ENCODE measurements around the gene TEKT3.

TEKT3 gene

DNA sequence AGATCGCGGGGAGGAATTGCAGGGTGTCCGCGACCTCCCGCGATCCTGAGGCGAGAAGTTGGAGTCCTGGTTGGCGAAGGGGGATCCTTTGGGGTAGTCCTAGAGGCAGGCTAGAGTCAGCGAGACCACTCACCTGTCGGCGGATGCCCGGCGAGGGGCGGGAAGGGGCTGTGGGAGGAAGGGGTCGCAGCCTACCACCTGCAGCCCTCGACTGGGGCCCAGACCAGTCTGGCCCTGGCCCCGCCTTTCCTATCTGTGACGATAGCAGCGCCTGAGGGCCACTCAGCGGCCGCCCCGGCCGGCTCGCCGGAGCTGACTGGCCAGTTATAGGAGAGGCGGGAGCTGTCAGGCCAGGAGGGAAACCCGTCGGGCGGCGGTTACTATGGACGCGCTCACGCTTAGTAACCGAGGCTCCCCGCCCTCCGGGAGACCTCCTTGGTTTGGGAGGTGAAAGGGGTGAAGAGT lies at the start of gene TEKT3:
TSS of gene TEKT3 (minus strand) at position 213 of the 465 bp plus-strand sequence. CDS start 10,012 bp downstream, outside the sequence.
- no peak for DNase-seq

- no peak for DNase-seq
Observed at GRCh38 chr17:15388356-15389041, 47.1 kb upstream of the TEKT3 start.

DNA sequence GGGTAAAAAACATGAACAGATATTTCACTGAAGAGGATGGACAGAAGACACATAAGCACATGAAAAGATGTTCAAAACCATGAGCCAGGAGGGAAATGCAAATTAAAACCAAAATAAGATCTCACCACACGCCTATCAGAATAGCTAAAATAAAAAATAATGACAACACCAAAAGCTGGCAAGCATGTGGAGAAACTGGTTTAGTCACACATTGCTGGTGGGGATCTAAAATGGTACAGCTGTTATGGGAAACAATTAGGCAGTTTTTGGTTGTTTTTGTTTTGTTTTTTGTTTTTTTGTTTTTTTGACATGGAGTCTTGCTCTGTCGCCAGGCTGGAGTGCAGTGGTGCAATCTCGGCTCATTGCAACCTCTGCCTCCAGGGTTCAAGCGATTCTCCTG lies 44.7 kb upstream of the TEKT3 start:
- DNase-seq = no peak

DNA sequence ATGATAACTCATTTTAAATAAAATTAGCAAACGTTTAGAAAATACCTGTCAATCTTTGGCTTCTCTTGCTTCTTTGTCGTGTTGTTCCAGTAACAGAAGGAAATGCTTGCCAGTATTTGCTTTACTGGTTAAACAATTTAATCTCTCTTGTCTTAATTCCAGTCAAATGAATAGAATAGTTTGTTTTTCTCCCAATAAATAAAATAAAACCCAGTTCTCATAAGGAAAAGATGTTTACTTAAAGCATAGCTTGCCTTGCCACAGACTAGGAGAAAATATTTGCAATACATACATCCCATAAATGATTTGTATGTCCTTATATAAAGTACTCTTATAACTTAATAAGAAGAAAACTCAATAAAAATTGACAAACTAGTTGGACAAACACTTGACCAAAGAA lies 43.9 kb upstream of the TEKT3 start:
- DNase-seq = no peak

GRCh38 chr17:15384142-15384787 lies 42.9 kb upstream of the TEKT3 start:
- no peak for DNase-seq

- DNase-seq = no peak
Observed at GRCh38 chr17:15382914-15383313, 41.5 kb upstream of the TEKT3 start.

DNA sequence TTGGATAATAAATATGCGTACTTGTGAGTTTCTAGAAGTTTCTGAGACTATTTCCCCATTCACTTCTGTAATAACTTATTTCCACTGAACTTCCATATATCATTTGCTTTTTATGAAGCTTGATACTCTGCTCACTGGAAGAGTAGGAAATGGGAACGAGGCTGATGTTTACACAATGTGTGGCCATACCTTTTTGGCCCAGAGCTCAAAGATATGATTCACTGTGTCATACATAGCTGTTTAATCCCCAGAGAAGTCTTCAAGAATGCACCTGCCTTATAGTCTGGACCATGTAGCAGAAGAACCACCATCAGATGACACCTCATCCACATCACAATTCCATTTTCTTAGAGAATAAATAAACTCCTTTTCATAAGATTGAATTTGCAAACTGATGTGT lies 40.3 kb upstream of the TEKT3 start:
- DNase-seq = no peak

GRCh38 chr17:15380446-15380845 lies 39.0 kb upstream of the TEKT3 start:
- DNase-seq = no peak

DNA sequence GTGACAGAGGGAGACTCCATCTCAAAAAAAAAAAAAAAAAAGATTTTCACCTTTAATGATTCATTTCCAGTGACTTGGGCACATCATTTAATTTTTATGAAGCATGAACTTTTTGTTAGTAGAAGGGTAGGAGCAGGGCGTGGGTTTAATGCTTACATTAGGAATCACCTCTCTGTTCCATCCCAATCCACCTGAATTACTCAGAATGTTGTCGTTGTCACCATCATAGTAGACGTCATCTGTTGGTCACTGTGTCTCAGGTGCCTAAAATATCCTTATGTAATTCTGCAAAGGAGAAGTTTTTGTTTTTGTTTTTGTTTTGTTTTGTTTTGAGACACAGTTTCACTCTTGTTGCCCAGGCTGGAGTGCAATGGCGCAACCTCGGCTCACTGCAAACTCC lies 38.3 kb upstream of the TEKT3 start:
- no peak for DNase-seq

- DNase-seq = no peak
Observed at GRCh38 chr17:15378243-15378642, 36.8 kb upstream of the TEKT3 start.

DNA sequence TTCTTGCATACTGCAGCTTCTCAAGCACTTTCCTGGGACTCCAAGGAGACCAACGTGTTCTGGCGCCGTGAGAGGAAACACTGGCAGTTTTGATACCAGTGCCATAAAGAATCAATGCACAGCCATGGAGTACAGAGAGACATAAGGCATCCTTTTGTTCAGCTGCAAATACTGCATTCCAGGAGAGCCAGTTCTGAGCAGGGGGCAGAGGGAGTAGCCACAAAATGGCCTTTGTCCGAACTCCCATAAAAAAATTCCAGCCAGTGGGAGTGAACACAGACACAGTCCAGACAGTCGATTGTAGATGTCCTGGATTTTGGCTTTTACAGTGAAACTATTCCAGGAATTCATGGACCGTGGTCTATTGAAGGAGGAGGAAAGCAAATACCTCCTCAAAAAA lies 36.2 kb upstream of the TEKT3 start:
- DNase-seq = no peak

DNA sequence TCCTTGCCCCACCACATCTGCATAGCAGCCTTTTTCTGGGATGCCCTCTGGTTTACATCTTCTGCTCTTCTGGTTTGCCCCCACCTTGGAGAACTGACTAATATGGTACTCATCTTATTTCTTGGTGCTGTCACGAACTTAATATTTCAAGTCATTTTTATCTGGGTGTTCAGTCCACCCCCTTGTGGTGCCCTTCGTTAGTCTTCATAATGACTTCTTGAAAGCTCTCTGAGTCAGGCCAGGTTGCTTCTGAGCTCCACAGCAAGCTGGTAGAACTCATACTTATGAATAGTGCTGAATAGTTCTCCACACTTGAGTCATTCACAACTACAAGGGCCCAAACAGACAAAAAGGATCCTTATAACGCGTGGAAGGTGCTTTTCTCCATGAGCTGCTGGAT lies 35.8 kb upstream of the TEKT3 start:
- DNase-seq = no peak

DNA sequence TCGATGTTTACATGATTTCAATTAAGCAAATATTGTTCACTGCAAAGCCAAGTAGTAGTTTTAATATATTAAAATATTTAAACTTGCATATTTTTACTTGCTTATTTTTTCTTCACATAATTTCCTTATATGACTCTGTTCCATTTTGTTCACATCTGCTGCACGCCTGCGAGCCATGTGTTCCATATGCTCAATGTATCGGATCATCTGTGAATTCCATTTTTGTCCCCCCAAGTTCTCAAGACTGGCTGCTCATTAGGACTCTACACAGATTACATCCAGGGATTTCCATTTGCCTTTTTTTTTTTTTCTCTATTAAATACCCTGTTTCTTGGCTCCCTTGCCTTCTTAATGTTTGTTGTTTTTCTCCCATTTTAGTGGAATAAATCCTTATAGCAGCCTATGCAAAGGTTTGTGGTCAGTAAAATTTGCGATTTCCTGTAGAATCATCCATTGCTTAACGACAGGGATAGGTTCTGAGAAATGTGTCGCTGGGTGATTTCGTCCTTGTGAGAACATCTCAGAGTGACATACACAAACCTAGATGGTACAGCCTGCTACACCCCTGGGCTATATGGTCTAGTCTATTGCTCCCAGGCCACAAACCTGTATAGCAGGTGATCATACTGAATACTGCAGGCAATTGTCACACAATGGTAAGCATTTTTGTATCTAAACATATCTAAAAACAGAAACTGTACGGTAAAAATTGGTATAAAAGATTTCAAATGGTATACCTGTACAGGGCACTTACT lies 30.2 kb upstream of the TEKT3 start:
- no peak for DNase-seq

GRCh38 chr17:15368600-15368999 lies 27.2 kb upstream of the TEKT3 start:
- DNase-seq = no peak

GRCh38 chr17:15366026-15366425 lies 24.6 kb upstream of the TEKT3 start:
- DNase-seq = no peak

DNA sequence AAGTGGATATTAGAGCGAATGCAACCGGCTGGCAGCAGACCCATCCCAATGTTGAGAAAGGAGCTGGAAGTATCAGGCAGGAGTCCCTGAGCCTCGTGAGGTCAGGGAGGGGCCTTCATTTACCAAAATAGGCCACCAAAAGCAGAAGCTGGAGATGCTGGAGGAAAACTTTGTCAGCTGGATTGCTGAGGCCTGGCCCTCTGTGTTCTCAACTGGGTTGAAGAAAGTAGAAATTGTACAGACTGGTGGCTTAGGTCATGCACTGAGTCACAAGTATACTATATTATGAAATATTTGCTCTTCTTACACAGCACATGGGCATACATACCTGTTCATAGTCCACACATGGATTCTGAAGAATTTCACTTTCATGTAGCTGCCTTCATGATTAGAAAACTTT lies 23.2 kb upstream of the TEKT3 start:
- no peak for DNase-seq

GRCh38 chr17:15363702-15364101 lies 22.3 kb upstream of the TEKT3 start:
- no peak for DNase-seq

GRCh38 chr17:15361592-15361991 lies 20.2 kb upstream of the TEKT3 start:
- no peak for DNase-seq

DNA sequence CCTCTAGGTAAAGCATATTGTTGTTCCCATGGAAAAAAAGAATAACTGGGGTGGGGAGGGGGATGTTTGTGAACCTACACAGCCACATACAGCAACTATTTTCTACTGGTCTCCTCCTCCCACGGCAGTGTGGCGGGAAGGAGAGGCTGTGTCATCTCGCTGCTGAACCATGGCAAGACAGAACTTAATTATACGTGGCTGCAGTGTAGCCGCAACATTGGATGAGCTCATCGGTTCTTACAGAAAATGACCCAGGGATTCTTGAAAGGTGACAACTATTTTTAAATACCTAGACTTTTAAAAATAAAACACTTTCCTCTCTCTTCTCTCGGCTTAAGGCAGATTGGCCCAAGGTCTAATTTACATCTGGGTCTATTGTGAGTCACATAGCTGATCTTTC lies 19.8 kb upstream of the TEKT3 start:
- DNase-seq = no peak

- no peak for DNase-seq
Observed at GRCh38 chr17:15354256-15354655, 12.9 kb upstream of the TEKT3 start.

DNA sequence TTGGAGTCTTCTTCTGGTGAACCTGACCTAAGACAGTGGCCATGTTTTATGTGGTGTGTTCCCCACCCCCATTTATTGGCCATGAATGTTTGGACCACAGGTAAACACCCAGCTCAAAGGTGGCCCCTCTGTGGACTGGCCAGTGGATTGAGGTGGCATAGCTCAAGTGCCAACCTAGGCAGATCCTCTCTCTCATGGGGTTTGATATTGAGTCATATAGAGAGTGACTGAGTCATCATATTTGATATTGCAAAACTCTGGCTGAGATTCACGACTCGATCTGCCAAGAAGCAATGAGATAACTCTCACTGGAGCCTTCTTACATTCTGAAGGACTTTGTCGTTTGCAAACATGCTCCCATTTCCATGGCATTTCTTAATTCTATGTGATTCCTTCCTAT lies 10.5 kb upstream of the TEKT3 start:
- DNase-seq = no peak

GRCh38 chr17:15351478-15351840 lies 10.1 kb upstream of the TEKT3 start:
- DNase-seq = no peak

DNA sequence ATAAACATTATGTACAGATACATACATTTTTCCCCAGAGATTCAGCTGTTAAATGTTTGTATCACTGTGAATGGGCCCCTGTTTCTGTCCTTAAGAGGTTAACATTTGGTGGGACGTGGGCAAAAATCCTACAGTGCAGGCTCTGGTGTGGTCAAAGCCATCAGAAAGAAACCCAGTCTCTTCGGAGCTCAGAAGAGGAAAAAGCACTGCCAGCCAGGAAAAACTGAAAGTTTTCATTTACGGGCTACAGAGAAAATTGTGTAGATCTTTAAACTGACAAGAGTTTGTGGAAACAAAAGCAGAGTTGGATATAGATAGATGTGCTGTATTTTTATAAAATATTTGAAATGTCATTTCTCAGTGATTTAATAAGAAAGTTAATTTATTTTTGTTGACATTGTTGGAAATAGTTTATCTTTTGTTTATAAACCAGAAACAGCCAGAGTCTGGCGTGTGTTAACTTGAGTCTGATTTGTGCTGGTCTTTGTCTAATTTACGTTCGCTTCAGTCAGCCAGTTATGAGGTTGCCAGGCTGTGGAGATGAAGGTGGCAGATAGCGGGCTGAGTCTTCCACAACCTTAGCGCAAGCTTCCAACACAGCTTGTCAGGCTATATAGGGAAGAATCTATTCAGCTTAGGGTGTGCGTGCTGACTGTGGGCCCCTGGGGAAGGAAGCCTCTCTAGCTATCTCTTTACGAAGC lies 9.5 kb upstream of the TEKT3 start:
- DNase-seq = no peak
